Measurements from ENCODE around the gene SLC22A15. TPM values are rescaled to one million over a fixed set of nuclear protein-coding genes. Genes with fewer than 3 reads are reported as not detected.

SLC22A15 gene
- total RNA-seq, 1 experiment from 2014 or later: 5.9 TPM

GRCh38 chr1:116115476-116116439 lies 139.4 kb downstream of the SLC22A15 start:
- no peaks in the 10 kb centered on the region for H3K27me3 ChIP-seq (ENCODE audit: control insufficient read depth, insufficient read depth, low read length)
- no peak for DNase-seq
- no peaks in the 10 kb centered on the region for H3K36me3 ChIP-seq (replicated peaks; ENCODE audit: control insufficient read depth, insufficient read depth, low read length)
- H3K4me3 ChIP-seq (ENCODE audit: insufficient read depth, low read depth, low read length): no peak overlapping the region

GRCh38 chr1:116118471-116118870 lies 142.2 kb downstream of the SLC22A15 start:
- no peaks in the 10 kb centered on the region for H3K27me3 ChIP-seq (ENCODE audit: control insufficient read depth, insufficient read depth, low read length)
- H3K4me3 ChIP-seq (ENCODE audit: insufficient read depth, low read depth, low read length): no peak overlapping the region
- no peak for DNase-seq
- no peaks in the 10 kb centered on the region for H3K36me3 ChIP-seq (replicated peaks; ENCODE audit: control insufficient read depth, insufficient read depth, low read length)

Other genes with a start within 250 kb of the SLC22A15 start
- 0.03 TPM in 1 of 2 replicates, not detected in the other for gene CASQ2, start 207.8 kb upstream of the SLC22A15 start, total RNA-seq (2014; rRNA removed; shearing (Covaris generic))
- 0.73 and 0.81 TPM in 2 replicates for gene NHLH2, start 135.4 kb upstream of the SLC22A15 start, total RNA-seq (2014; rRNA removed; shearing (Covaris generic))
- 0.07 TPM in 1 of 2 replicates, not detected in the other for gene MAB21L3, start 134.9 kb downstream of the SLC22A15 start, total RNA-seq (2014; rRNA removed; shearing (Covaris generic))